Epithelial cell of esophagus (primary cell): ENCODE measurements around the gene FMO1.
A peak's percentile ranks its signal among the peaks of the same experiment; 100 is the strongest.
"Not testable (repeated sequence)": the region's sequence is repeated elsewhere in the genome, so short reads cannot be mapped to it uniquely, and the experiment has no call there.

Experiments used
- DNase-seq: peaks from one replicate; pipeline ENCODE4 v3.0.0; 2010; ENCODE audit warnings: low read depth
- H3K4me3 ChIP-seq: 2 replicates; pipeline ENCODE4 v1.5.1; 2011; ENCODE audit warnings: mild to moderate bottlenecking, low read length, control low read depth
- TF ChIP-seq, protein P1 (sequence below): IDR thresholded peaks from 2 replicates; pipeline ENCODE4 v1.5.1; 2011; ENCODE audit warnings: low read depth, mild to moderate bottlenecking, low read length, control low read depth, inconsistent platforms; ENCODE audit not compliant: insufficient read depth; ENCODE audit errors: missing control alignments

FMO1 gene

DNA sequence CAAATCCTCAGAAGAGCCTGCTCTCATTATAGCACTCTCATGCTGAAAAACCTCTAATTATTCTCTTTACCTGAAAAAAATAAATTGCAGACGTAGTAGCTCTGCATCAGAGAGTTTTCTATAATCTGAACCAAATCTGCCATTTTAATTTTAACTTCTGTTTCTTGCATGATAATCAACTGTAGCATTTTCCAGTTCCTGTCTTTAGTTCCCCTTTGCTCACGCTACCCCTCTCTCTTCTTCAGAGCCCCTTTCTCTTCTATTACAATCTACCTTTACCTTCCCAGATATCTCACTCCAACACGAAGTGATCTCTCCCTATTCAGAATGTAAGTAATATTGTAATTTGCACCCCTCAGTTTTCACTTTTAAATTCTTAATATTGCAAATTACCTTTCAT lies 31.4 kb downstream of the FMO1 start:
- no peak overlapping the region for H3K4me3 ChIP-seq
- TF ChIP-seq, protein P1, sequence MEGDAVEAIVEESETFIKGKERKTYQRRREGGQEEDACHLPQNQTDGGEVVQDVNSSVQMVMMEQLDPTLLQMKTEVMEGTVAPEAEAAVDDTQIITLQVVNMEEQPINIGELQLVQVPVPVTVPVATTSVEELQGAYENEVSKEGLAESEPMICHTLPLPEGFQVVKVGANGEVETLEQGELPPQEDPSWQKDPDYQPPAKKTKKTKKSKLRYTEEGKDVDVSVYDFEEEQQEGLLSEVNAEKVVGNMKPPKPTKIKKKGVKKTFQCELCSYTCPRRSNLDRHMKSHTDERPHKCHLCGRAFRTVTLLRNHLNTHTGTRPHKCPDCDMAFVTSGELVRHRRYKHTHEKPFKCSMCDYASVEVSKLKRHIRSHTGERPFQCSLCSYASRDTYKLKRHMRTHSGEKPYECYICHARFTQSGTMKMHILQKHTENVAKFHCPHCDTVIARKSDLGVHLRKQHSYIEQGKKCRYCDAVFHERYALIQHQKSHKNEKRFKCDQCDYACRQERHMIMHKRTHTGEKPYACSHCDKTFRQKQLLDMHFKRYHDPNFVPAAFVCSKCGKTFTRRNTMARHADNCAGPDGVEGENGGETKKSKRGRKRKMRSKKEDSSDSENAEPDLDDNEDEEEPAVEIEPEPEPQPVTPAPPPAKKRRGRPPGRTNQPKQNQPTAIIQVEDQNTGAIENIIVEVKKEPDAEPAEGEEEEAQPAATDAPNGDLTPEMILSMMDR: no peak
- DNase-seq: no peak

DNA sequence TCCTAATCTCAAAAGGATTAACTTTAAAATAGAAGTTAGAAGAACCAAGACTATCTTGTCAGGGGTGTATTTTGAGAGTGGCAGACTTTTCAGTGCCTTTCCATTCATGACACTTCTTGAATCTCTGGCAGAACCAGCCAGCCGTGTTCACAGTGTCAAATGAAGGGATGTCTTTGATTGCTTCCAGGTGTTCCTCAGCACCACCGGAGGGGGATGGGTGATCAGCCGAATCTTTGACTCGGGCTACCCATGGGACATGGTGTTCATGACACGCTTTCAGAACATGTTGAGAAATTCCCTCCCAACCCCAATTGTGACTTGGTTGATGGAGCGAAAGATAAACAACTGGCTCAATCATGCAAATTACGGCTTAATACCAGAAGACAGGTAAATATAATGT lies 32.3 kb downstream of the FMO1 start:
- H3K4me3 ChIP-seq: no peak overlapping the region
- DNase-seq: no peak
- TF ChIP-seq, protein P1: no peak

DNA sequence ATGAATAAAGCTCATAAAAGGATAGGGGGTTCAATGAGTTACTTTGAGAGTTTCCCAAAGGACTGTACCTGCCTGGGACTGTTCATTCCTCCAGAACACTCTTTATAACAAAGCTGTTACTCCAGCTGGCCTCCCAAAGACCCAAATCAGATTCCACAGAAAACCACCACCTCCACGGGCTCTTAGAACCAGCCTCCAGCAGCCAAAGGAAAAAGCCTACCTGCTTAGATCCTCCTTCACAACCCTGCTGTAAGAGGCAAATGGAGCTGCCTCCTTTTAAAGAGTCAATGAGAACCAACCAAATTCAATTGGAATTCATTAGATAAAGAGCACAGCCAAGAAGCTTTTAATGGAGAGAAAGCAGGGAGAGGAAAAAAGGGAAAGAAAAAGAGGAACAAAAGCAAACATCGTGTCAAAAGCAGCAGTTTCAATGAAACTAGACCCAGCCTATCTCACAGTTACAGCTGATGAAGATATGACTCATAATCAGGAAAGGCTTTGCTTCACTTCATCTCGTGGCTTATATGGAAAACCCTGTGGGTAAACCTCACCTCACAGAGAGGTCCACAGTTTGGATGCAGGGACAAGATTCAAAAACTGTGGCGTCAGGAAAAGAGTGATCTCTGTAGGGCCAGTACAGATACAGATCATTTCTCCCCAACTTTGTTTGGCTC lies 37.9 kb downstream of the FMO1 start:
- peak; percentile 77 for DNase-seq
- no peak overlapping the region for H3K4me3 ChIP-seq
- TF ChIP-seq, protein P1: no peak

DNA sequence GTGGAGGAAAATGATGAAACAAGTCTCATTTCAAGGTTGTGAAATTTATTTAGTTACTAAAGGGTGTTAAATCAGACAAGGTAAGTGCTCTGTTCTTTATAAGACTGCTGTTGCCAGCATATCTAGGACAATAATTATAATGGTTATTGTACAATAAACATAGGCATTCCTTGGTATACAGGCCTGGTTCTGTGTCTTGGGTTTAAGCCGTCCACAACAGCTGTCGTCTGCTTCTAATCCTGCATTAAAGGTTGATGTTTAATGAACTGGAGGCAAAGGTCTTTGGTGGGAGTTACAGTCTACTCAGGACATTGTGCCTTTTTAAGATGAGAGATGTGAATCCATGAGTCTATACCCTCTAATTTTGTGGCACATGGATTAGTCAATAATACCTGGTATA lies 42.3 kb downstream of the FMO1 start:
- TF ChIP-seq, protein P1: no peak
- no peak for DNase-seq
- no peak overlapping the region for H3K4me3 ChIP-seq

DNA sequence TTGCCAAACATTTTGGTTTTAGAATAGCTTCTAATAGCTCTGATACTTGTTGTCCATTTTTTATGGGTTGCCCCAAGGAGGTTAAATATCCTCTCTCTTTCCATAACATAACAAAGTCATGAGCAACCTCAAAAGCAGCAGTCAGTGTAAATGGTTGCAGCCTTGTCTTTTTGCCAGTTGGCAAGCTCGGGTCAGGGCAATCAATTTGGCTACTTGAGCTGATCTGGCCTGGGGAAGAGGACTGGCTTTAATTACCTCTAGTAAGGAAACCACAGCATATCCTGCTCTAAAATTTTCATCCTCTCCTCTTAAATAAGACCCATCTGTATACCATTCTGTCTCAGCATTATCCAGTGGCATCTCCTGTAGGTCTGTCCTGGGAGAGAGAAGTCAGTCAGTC lies 44.5 kb downstream of the FMO1 start:
- H3K4me3 ChIP-seq: no peak overlapping the region
- no peak for DNase-seq
- TF ChIP-seq, protein P1: no peak

DNA sequence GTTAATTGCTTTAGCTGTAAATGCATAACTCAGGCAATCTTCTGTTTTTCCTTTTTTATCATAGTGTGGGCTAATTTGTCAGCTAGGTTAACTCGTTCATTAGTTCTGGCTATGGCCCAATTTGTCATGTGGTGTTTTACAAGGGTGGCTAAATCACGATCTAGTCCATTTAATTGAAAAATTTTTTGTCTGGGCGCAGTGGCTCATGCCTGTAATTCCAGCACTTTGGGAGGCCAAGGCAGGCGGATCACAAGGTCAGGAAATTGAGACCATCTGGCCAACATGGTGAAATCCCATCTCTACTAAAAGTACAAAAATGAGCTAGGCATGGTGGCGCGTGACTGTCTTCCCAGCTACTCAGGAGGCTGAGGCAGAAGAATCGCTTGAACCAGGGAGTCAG lies 47.1 kb downstream of the FMO1 start:
- not testable (repeated sequence) for DNase-seq, H3K4me3 ChIP-seq

DNA sequence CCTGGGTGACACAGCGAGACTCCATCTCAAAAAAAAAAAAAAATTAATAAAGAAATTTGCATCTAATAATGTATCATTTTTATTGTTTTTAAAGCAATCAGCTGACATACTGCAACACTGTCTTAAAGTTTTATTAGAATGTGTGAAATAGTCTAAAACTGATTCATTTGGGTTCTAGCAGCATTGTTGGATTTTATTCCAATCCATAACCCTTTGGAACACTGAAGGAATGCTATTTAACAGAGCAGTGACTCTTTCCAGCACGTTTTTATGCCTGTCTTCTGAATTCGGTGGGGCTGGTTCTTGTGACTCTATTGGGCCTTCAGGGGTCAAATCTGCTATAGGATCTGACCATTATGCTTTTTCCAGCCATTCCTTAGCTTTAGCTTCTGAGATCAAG lies 47.5 kb downstream of the FMO1 start:
- DNase-seq: no peak

More for the DNA sequence above, 47.5 kb downstream of the FMO1 start:
- TF ChIP-seq, protein P1: no peak
- H3K4me3 ChIP-seq: no peak overlapping the region
